ENCODE data around the gene UCN2. TPM values are rescaled to one million over a fixed set of nuclear protein-coding genes. Genes with fewer than 3 reads are reported as not detected.

The UCN2 gene
- polyA plus RNA-seq, 2 donors: 2.3 to 7.2 TPM

- Histone ChIP-seq H3K4me3 (ENCODE audit: low read depth in 1 of 2, low read length in 2 of 2) (no peak overlapping the region), H3K27me3 (ENCODE audit: control insufficient read depth in 1 of 2, insufficient read depth in 2 of 2, low read length in 2 of 2) (no peaks in the 10 kb centered on the region), H3K36me3 (ENCODE audit: control insufficient read depth in 2 of 2, insufficient read depth in 2 of 2, low read length in 1 of 2) (peaks cover 5 to 9% of the 10 kb centered on the region in 2 donors), H3K4me1 (ENCODE audit: control insufficient read depth in 2 of 2, insufficient read depth in 2 of 2, low read length in 1 of 2) (peaks cover 0 to 6% of the 10 kb centered on the region in 2 donors), H3K9me3 (ENCODE audit: control insufficient read depth in 2 of 2, insufficient read depth in 1 of 2, low read depth in 1 of 2, low read length in 1 of 2) (no peaks in the 10 kb centered on the region), H3K27ac (ENCODE audit: low read depth in 2 of 2, low read length in 1 of 2) (no peak overlapping the region)
- 57 to 61% methylated on average over 8 of the region's 8 CpGs for WGBS, 2 donors
Measured at GRCh38 chr3:48516571-48516970, 47.0 kb downstream of the UCN2 start.

GRCh38 chr3:48514431-48515227, 49.0 kb downstream of the UCN2 start:
- Histone ChIP-seq H3K9me3 (ENCODE audit: control insufficient read depth in 2 of 2, insufficient read depth in 1 of 2, low read depth in 1 of 2, low read length in 1 of 2) (no peaks in the 10 kb centered on the region), H3K36me3 (ENCODE audit: control insufficient read depth in 2 of 2, insufficient read depth in 2 of 2, low read length in 1 of 2) (peaks cover 4 to 5% of the 10 kb centered on the region in 2 donors), H3K27ac (ENCODE audit: low read depth in 2 of 2, low read length in 1 of 2) (no peak overlapping the region), H3K4me1 (ENCODE audit: control insufficient read depth in 2 of 2, insufficient read depth in 2 of 2, low read length in 1 of 2) (peaks cover 0 to 6% of the 10 kb centered on the region in 2 donors), H3K27me3 (ENCODE audit: control insufficient read depth in 1 of 2, insufficient read depth in 2 of 2, low read length in 2 of 2) (no peaks in the 10 kb centered on the region), H3K4me3 (ENCODE audit: low read depth in 1 of 2, low read length in 2 of 2) (no peak overlapping the region)
- WGBS, 2 donors: 85 to 86% methylated on average over 8 of the region's 8 CpGs

Other genes starting within 250 kb of the UCN2 start
- gene SPINK8, start 230.1 kb downstream of the UCN2 start, polyA plus RNA-seq: 1 to 10 TPM; 1.2 to 2.6 TPM
- gene FBXW12, start 191.6 kb downstream of the UCN2 start, polyA plus RNA-seq: under 1 TPM in 1 of 2 donors, not detected in 1; 0.08 TPM
- gene PLXNB1, start 133.7 kb downstream of the UCN2 start, polyA plus RNA-seq: 100 to 1,000 TPM in 1 of 2 donors, 10 to 100 TPM in 1; 73.4 to 298 TPM
- gene CCDC51, start 123.7 kb downstream of the UCN2 start, polyA plus RNA-seq: 10 to 100 TPM in 1 of 2 donors, 1 to 10 TPM in 1; 7.0 to 15.5 TPM
- gene TMA7, start 123.5 kb downstream of the UCN2 start, polyA plus RNA-seq: 100 to 1,000 TPM; 364 to 613 TPM
- 1 to 10 TPM; 4.9 to 5.7 TPM for gene ATRIP, start 117.0 kb downstream of the UCN2 start, polyA plus RNA-seq
- gene SHISA5, start 59.6 kb downstream of the UCN2 start, polyA plus RNA-seq: 10 to 100 TPM; 54.0 to 94.9 TPM
- gene PFKFB4, start 7.0 kb downstream of the UCN2 start, polyA plus RNA-seq: 1 to 10 TPM; 3.8 to 9.2 TPM
- gene COL7A1, start 31.5 kb upstream of the UCN2 start, polyA plus RNA-seq: 100 to 1,000 TPM in 1 of 2 donors, 10 to 100 TPM in 1; 60.7 to 265 TPM
- 100 to 1,000 TPM; 192 to 264 TPM for gene UQCRC1, start 45.9 kb upstream of the UCN2 start, polyA plus RNA-seq
- not detected for gene TMEM89, start 58.0 kb upstream of the UCN2 start, polyA plus RNA-seq
- gene SLC26A6, start 71.7 kb upstream of the UCN2 start, polyA plus RNA-seq: 10 to 100 TPM in 1 of 2 donors, 1 to 10 TPM in 1; 6.4 to 20.8 TPM
- gene CELSR3, start 99.1 kb upstream of the UCN2 start, polyA plus RNA-seq: under 1 TPM; 0.36 to 0.77 TPM
- 1 to 10 TPM; 7.6 to 8.2 TPM for gene NCKIPSD, start 122.1 kb upstream of the UCN2 start, polyA plus RNA-seq
- gene IP6K2, start 153.4 kb upstream of the UCN2 start, polyA plus RNA-seq: 100 to 1,000 TPM in 1 of 2 donors, 10 to 100 TPM in 1; 67.8 to 110 TPM

Data from esophagus (tissue), 2 donors.